RWPE2 (cell line): Measurements from ENCODE around the gene FBXO47.

Experiments
- ATAC-seq: fragments of 200-7000 bp; cut with Tn5 transposase; 3 replicates; pipeline ENCODE4 v1.9.1; 2021; ENCODE audit warnings: low read depth
- DNase-seq: peaks from one replicate; pipeline ENCODE4 v3.0.0-alpha.2; 2020; ENCODE audit warnings: low spot score
- H3K27ac ChIP-seq: fragments of 450-650 bp; 2 replicates; pipeline ENCODE4 v1.5.1; 2017; ENCODE audit warnings: mild to moderate bottlenecking; ENCODE audit not compliant: poor library complexity, severe bottlenecking
- H3K27me3 ChIP-seq: fragments of 250-450 bp; sonication (Bioruptor Pico); 2 replicates; pipeline ENCODE4 v1.5.1; 2021; ENCODE audit warnings: mild to moderate bottlenecking, moderate library complexity; ENCODE audit not compliant: insufficient read depth, poor library complexity, severe bottlenecking
- H3K36me3 ChIP-seq: fragments of 250-450 bp; sonication (Bioruptor Pico); 2 replicates; pipeline ENCODE4 v1.5.1; 2020; ENCODE audit warnings: low read depth, mild to moderate bottlenecking, moderate library complexity
- H3K4me1 ChIP-seq: fragments of 250-450 bp; sonication (Bioruptor Pico); 2 replicates; pipeline ENCODE4 v1.5.1; 2021; ENCODE audit warnings: mild to moderate bottlenecking, moderate library complexity; ENCODE audit not compliant: insufficient read depth, poor library complexity, severe bottlenecking
- H3K4me3 ChIP-seq: fragments of 250-450 bp; sonication (Bioruptor Pico); 2 replicates; pipeline ENCODE4 v1.5.1; 2021; ENCODE audit warnings: mild to moderate bottlenecking, moderate library complexity; ENCODE audit not compliant: severe bottlenecking
- H3K9me3 ChIP-seq: fragments of 250-450 bp; sonication (Bioruptor Pico); 2 replicates; pipeline ENCODE4 v1.5.1; 2021; ENCODE audit warnings: mild to moderate bottlenecking, moderate library complexity; ENCODE audit not compliant: severe bottlenecking
- CTCF ChIP-seq: fragments of 450-650 bp; IDR thresholded peaks from one replicate; pipeline ENCODE4 v1.5.1; 2017; ENCODE audit warnings: mild to moderate bottlenecking, moderate library complexity; ENCODE audit not compliant: poor library complexity, severe bottlenecking

FBXO47 gene

GRCh38 chr17:38897176-38897575 is 70.0 kb downstream of the FBXO47 start:
- Histone ChIP-seq H3K27ac (no peak overlapping the region), H3K4me3 (no peak overlapping the region), H3K4me1 (peaks cover 12% of the 10 kb centered on the region), H3K9me3 (no peaks in the 10 kb centered on the region), H3K36me3 (peaks cover 76% of the 10 kb centered on the region), H3K27me3 (no peaks in the 10 kb centered on the region)
- TF ChIP-seq CTCF = no peak
- no peak for ATAC-seq
- no peak for DNase-seq

- Histone ChIP-seq H3K27ac (no peak overlapping the region), H3K27me3 (no peaks in the 10 kb centered on the region), H3K9me3 (no peaks in the 10 kb centered on the region), H3K36me3 (peaks cover 73% of the 10 kb centered on the region), H3K4me3 (no peak overlapping the region), H3K4me1 (peaks cover 12% of the 10 kb centered on the region)
- no peak for TF ChIP-seq CTCF
- no peak for ATAC-seq
- DNase-seq = no peak
Measured at GRCh38 chr17:38896346-38896954, 70.8 kb downstream of the FBXO47 start.

GRCh38 chr17:38894276-38894675 is 72.9 kb downstream of the FBXO47 start:
- H3K27me3 ChIP-seq = no peaks in the 10 kb centered on the region
- no peak overlapping the region for H3K4me3 ChIP-seq
- H3K9me3 ChIP-seq = no peaks in the 10 kb centered on the region
- DNase-seq (no peak), ATAC-seq (no peak)
- no peaks in the 10 kb centered on the region for H3K4me1 ChIP-seq
- no peak overlapping the region for H3K27ac ChIP-seq
- H3K36me3 ChIP-seq = peaks cover 80% of the 10 kb centered on the region
- TF ChIP-seq CTCF = no peak

- Histone ChIP-seq H3K36me3 (peaks cover 80% of the 10 kb centered on the region), H3K27me3 (no peaks in the 10 kb centered on the region), H3K4me3 (no peak overlapping the region), H3K9me3 (no peaks in the 10 kb centered on the region), H3K4me1 (no peaks in the 10 kb centered on the region), H3K27ac (no peak overlapping the region)
- ATAC-seq (no peak), DNase-seq (no peak)
- no peak for TF ChIP-seq CTCF
Measured at GRCh38 chr17:38893607-38894006, 73.6 kb downstream of the FBXO47 start.

- Histone ChIP-seq H3K4me1 (no peaks in the 10 kb centered on the region), H3K27ac (no peak overlapping the region), H3K27me3 (no peaks in the 10 kb centered on the region), H3K36me3 (peaks cover 81% of the 10 kb centered on the region), H3K9me3 (no peaks in the 10 kb centered on the region), H3K4me3 (no peak overlapping the region)
- ATAC-seq (no peak), DNase-seq (no peak)
- TF ChIP-seq CTCF = no peak
Measured at GRCh38 chr17:38893113-38893512, 74.1 kb downstream of the FBXO47 start.
